Measurements from ENCODE around the gene PRKG1. TPM values are rescaled to one million over a fixed set of nuclear protein-coding genes. Genes with fewer than 3 reads are reported as not detected.
A peak's percentile ranks its signal among the peaks of the same experiment; 100 is the strongest.

PRKG1 gene
- total and polyA plus RNA-seq, 8 donors, result 1.2 to 9.6 (median 2.9) TPM

DNA sequence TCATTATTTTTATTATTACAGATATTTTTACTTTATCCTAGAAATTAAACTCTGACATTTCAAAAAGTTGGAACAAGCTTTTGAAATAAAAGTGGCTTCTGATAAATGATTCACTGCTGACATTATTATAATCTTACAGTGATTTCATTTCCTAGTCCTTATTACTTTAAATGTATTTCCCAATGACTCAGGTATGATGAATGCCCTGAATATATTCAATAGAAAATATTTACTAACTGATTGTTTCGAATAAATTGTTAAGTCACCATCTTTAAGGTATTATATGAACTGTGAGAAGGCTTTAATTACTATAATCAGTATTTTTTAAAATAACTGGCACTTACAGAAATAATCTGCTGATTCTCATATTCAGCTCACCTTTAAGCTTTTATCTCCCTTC lies 1261.4 kb downstream of the PRKG1 start:
- no peak for FAIRE-seq
- WGBS, 2 donors, result 40 to 70% methylated on average over 1 of the region's 1 CpG
- no peak overlapping the region for H3K27ac ChIP-seq

DNA sequence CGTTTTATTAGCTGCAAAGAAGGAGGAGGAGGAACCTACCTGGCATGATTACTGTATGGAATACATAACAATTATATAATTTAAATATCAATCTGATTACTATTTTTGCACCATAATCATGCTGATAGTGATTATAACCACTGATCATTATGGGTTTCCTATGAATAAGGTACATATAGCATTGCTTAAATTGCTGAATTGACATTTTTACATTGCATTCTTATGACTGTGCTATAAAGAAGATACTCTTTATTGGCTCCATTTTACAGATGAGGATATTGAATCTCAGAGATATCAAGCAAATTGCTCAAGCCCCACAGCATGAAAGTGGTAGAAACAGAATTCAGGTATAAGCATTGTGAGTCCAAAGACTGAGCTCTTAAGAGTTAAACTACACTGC lies 1262.9 kb downstream of the PRKG1 start:
- TF ChIP-seq CTCF (IDR thresholded peaks at IDR 0.05), result no peak
- DNase-seq (no peak), FAIRE-seq (no peak), ATAC-seq (no peak)
- Histone ChIP-seq H3K9me3 (no peaks in the 10 kb centered on the region), H3K27ac (no peak overlapping the region), H3K4me3 (no peak overlapping the region), H3K27me3 (no peaks in the 10 kb centered on the region), H3K4me1 (peaks cover 0 to 4% (median 0%) of the 10 kb centered on the region in 3 donors), H3K36me3 (no peaks in the 10 kb centered on the region)
- intact Hi-C loops (cut with DNase I), result no loop called here
- 91% methylated on average over 1 of the region's 1 CpG for WGBS, 2 donors

More for the DNA sequence above, 1261.4 kb downstream of the PRKG1 start:
- intact Hi-C loops (cut with DNase I), result no loop called here
- H3K27me3 ChIP-seq, result no peaks in the 10 kb centered on the region
- no peaks in the 10 kb centered on the region for H3K36me3 ChIP-seq
- H3K9me3 ChIP-seq, result no peaks in the 10 kb centered on the region
- TF ChIP-seq CTCF (IDR thresholded peaks at IDR 0.05), result no peak
- DNase-seq (no peak), ATAC-seq (no peak)
- peaks cover 0 to 4% (median 0%) of the 10 kb centered on the region in 3 donors for H3K4me1 ChIP-seq
- H3K4me3 ChIP-seq, result no peak overlapping the region

GRCh38 chr10:52343439-52343838 lies 1269.2 kb downstream of the PRKG1 start:
- Histone ChIP-seq H3K4me1 (no peaks in the 10 kb centered on the region), H3K36me3 (no peaks in the 10 kb centered on the region), H3K27me3 (no peaks in the 10 kb centered on the region), H3K4me3 (no peak overlapping the region), H3K9me3 (no peaks in the 10 kb centered on the region), H3K27ac (no peak overlapping the region)
- FAIRE-seq (no peak), ATAC-seq (no peak), DNase-seq (no peak)
- intact Hi-C loops (cut with DNase I), result no loop called here
- TF ChIP-seq CTCF (IDR thresholded peaks at IDR 0.05), result no peak
- WGBS, 2 donors, result 49 to 62% methylated on average over 4 of the region's 4 CpGs

DNA sequence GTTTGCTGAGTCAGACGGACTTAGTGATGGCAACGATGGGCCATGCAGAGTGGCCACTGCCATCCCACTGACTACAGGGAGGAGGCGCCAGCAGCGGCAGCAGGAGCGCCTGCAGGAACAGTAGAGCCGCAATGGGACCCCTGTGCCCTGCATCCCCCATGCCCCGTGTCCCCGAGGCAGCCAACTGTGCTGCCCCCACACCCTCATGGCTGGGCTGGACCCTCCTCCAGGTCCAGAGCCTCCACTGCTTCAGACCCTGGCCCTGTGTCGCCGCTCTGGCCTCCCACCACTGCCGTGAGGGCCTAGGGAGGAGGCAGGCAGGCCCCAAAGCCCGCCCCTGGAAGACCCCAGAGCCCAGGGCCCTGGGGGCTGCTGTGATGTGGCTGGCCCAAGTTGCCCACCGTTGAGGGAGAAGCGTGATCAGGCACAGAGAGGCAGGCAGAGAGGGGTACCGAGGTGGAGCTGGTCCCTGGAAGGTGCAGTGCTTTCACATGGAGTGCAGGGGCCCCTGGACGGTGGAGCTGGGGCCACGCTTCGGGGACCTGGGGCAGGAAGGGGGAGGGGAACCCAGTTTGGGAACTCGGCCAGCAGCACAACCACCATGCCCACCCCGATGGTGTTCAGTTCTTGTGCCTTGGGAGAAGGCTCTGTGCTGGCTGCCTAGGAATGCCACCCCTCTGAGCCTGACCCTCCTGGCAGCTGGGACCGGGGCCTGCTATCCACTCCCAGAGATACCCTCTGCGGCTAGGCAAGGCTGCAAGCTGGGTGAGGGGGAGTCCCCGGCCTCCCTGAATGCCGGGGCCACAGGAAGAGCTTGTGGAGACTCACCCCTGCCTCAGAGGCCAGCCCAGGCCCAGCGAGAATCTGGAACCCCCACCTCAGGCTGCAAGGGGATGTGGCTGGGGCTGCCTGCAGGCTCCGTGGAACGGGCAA lies 1272.4 kb downstream of the PRKG1 start:
- H3K4me1 ChIP-seq, result no peaks in the 10 kb centered on the region
- no peak overlapping the region for H3K27ac ChIP-seq
- H3K27me3 ChIP-seq, result no peaks in the 10 kb centered on the region
- 88 to 94% methylated on average over 23 to 27 of the region's 27 CpGs for WGBS, 2 donors
- FAIRE-seq (no peak), ATAC-seq (no peak), DNase-seq (peak in 1 of 6 donors; percentile 68)
- no peaks in the 10 kb centered on the region for H3K9me3 ChIP-seq
- no peaks in the 10 kb centered on the region for H3K36me3 ChIP-seq
- intact Hi-C loops (cut with DNase I), result no loop called here
- no peak overlapping the region for H3K4me3 ChIP-seq
- no peak for TF ChIP-seq CTCF (IDR thresholded peaks at IDR 0.05)

- no peaks in the 10 kb centered on the region for H3K9me3 ChIP-seq
- H3K36me3 ChIP-seq, result no peaks in the 10 kb centered on the region
- WGBS, 2 donors, result 89 to 91% methylated on average over 5 of the region's 5 CpGs
- H3K27ac ChIP-seq, result no peak overlapping the region
- DNase-seq (peak in 1 of 6 donors; percentile 28), FAIRE-seq (no peak), ATAC-seq (no peak)
- H3K27me3 ChIP-seq, result no peaks in the 10 kb centered on the region
- intact Hi-C loops (cut with DNase I), result no loop called here
- TF ChIP-seq CTCF (IDR thresholded peaks at IDR 0.05), result no peak
- no peak overlapping the region for H3K4me3 ChIP-seq
- H3K4me1 ChIP-seq, result no peaks in the 10 kb centered on the region
These were observed 1273.0 kb downstream of the PRKG1 start for GRCh38 chr10:52347327-52347667.
